GM21423 (cell line): Measurements from ENCODE around the gene CREB3.

ENCODE experiments used
- ATAC-seq: cut with Tn5 transposase; IDR thresholded peaks from one replicate; pipeline ENCODE4 v1.9.1; 2021; ENCODE audit warnings: mild to moderate bottlenecking, moderate library complexity; ENCODE audit not compliant: unreplicated experiment

Gene CREB3

DNA sequence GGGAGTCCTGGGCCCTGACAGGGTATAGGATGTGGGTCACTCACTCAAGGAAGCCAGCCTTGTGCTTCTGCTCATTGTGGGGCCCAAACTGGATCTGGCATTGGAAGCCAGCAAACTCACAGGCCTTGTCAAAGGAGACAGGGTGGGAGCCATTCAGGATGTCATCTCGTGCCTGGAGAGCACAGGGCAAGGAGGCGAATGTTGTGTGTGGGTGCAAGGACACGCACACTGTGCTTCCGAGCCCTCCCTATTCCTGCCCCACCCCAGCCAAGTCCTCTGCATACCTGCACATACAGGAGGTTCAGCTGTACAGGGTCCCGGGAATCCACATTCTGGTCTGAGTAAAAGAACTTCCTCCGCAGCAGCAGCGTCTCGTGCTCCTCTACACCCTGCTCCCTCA lies 8.6 kb upstream of the CREB3 start:
- ATAC-seq: no peak

DNA sequence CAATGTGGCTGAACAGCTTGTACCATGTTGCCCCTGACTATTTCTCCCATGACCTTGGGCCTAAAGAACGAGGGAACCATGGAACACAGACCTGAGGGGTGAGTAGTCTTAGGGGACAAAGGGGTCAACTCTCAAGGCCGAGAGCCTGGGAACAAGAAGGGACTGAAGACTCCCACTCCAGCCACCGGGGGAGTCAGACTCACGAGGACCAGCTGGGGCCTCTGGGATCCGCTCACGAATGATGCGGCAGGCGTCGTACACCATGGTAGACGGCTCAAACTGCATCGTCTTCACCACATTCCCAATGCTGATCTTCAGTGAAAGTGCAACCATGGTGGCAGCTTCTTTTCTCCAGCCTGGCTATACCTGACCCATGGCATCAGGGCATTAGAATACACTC lies 7.1 kb upstream of the CREB3 start:
- ATAC-seq: no peak

DNA sequence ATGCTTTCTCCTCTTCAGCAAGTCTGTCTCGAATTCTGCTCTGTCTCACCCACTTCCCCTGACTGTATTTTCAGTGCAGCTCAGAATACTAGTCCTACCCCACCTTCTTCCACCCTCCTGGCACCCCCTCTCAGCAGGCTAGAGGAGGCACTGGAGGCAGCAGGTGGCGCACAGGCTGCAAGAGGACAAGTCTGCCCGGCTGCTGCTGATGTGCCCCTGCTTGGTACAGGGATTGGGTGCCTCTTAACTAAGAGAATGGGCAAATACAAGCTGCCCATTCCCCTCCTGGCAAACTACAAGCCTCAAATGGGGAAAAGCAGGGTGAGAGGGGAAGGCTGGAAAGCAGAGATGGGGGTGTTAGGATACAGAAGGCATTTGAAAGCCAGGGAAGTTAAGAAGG lies 5.5 kb upstream of the CREB3 start:
- no peak for ATAC-seq

DNA sequence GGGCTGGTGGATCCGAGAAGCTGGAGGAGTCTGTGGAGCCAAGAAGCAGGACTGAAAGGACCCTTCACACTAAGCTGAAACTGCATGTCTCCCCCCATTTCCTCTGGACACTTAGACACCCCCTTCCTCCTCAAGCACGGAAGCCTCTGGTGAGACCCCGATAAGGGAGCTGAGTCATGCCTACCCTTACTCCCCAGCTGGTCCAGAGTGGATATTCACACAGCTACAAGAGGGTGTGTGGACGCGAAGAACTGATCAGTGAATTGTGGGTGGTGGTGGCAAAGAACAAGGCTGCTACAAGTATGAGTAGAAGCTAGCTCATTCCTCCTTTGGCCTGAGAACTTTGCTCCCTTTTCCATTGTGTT lies 4.8 kb upstream of the CREB3 start:
- no peak for ATAC-seq

DNA sequence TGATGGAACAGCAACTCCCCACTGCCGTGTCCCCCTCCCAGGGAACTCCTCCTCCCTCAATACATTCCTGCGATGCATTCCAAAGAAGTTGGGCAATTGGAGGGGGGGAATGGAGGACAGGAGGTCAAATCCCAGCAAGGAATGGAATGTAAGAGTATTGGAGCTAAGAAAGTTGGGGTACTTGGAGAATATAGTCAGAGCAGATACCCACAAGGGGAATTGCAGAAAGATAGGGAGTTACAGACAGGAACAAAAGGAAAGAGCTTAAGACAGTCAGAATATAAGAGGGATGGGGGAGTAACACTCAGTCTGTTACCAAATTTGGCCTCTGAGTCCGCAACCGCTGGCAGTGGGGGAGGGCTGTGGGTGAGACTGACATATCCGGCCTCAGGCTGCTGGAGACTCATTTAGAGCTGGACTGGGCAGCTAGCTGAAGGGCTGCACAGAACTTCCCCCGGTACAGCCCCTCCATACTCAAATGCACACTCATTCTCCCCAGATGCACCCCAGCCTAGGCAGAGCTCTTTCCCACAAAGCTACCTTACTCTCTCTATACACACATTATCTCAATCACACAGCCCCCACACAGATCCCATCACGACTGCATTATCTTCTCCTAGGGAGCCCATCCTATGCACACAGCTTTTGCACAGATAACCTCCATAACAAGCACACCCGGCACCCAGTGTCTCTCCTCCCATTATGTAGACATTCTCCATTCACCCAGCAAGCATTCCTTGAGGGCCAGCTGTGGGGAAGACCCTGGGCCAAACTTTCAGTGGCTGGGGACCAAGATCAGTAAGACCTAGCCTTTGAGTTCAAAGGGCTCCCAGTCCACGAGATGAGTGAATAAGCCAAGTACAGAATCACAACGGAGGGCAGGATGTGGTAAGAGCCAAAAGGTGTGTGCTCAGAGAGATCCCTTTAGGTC lies 4.2 kb upstream of the CREB3 start:
- no peak for ATAC-seq

DNA sequence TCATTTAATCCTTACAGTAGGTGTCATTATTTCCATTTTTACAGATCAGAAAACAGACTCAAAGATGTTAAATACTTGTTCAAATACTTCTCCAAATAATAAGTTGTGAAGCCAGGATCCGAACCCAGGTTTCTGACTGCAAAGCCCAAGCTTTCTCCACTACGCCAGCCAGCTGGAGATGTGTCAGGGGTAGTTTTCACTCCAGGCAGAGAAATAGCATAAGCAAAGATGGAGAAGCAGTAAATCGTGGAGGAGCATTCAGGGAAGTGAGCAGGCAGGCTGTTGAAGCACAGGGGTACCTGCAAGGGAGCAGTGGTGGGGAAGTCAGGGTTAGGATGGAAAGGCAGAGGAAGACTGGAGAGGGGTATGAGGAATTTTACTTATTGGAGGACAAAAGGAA lies 3.4 kb upstream of the CREB3 start:
- ATAC-seq: no peak

DNA sequence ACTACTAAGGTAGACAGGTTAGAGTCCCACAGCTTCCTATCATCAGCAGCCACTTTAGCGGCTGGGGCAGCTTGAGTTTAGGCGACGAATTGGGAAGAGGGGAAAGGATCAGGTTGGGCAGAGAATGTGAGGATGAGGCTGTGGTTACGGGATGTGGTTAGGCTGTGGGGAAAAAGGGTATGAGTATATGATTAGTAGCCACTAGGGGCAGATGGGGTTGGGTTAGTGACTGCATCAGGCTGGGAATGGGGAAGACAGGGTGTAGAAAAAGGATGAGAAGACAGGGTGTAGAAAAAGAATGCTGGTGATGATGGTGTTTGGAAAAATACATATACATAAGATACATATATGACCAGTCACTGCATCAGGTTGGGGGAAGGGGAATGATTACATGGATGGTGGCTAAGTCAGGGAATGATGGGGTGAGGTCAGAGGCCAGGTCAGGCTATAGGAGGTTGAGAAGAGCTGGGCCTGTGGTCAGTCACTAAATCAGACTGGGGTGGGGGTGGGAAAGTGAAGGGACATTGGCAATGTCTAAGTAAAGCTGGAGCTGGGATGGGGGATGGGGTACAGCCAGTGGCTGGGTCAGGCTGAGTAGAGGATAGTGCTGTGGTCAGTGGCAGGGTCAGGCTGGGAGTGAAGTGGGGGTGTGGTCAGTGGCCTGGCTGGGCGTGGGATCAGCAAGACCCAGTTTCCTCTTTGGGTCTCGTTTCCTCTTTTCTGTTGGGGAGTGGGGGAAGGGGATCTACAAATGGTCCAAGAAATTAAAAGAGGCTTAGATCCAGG lies 2.6 kb upstream of the CREB3 start:
- ATAC-seq: no peak

DNA sequence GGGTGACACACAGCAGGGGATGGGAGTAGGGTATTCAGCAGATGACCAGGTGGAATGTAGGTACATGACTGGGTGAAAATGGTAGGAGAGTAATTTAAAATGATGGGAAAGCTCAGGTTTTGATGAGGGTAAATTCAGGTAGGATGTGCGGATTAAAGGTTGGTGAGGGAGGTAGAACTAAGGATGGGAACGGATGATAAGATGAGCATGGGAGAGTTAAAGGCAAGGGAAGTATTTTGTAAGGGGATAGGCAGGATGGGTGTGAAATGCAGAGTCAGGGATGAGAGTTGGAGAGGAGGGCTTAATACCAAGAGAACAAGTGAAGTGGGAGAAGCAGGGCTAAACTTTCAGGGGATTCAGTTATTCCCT lies 2.0 kb upstream of the CREB3 start:
- ATAC-seq: no peak

DNA sequence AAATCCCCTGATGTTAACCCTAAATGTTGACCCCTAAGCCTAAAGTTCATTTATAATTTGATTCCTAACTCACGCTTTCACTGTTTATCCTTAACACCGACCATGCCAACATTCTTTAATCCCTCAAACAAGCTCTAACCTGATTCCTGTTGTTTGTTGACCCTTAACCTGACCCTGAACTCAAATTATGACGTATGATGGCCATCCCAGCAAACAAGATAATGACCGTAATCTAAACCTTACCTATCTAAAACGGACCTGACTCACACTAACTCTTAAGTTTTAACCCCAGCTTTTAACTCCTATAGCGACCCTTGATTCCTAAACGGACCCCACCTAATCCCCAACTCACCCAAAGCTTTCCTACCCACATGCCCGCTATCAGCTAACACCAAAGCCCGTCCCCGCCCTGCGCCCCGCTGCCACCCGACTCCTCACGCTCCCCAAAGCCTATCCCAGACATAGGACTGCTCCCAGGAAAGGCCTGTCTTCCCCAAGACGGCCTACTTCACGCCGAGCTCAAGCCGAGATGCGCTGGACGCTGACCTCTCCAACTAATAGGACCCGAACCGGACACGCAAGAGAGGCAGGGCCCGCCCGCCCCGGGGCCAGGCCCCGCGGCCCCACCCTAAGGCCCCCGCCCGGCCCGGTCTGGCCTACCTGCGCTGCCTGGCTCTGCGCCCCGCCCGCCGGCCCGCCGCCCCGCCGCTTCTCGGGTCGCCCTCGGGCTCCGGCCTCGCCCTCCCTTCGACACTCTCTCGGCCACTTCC lies 866 bp upstream of the CREB3 start:
- ATAC-seq: no peak

DNA sequence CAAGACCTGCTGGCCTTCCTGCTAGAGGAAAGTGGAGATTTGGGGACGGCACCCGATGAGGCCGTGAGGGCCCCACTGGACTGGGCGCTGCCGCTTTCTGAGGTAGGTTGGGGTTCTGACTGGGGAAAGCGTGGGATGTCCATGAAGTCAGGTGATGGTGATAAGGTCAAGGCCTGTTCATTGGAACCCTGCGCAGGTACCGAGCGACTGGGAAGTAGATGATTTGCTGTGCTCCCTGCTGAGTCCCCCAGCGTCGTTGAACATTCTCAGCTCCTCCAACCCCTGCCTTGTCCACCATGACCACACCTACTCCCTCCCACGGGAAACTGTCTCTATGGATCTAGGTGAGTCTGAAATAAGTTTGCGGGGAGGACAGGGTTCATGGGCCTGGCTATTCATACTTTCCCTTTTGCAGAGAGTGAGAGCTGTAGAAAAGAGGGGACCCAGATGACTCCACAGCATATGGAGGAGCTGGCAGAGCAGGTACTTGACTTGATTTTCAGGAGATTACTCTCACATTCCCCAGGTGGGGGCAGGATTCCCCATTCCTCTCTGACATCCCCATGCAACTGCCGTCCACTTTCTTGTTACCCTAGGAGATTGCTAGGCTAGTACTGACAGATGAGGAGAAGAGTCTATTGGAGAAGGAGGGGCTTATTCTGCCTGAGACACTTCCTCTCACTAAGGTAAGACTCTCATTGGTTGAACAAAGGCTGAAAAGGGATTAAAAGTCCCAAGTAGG lies 505 bp downstream of the CREB3 start:
- no peak for ATAC-seq

DNA sequence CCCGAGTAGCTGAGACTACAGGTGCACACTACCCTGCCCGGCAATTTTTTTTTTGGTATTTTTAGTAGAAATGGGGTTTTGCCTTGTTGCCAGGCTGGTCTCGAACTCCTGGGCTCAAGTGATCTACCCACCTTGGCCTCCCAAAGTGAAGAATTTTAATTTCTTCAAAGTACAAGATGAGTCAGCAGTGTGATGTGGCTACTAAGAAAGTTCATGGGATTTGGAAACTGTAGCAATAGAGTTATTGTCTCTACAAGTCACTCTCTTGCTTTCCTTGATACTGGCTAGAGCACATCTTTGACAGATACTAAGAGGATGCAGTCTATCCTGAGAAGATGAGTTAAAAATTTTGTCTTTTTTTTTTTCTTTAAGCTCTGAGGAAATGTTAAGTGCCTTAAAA lies 1.6 kb downstream of the CREB3 start:
- no peak for ATAC-seq

DNA sequence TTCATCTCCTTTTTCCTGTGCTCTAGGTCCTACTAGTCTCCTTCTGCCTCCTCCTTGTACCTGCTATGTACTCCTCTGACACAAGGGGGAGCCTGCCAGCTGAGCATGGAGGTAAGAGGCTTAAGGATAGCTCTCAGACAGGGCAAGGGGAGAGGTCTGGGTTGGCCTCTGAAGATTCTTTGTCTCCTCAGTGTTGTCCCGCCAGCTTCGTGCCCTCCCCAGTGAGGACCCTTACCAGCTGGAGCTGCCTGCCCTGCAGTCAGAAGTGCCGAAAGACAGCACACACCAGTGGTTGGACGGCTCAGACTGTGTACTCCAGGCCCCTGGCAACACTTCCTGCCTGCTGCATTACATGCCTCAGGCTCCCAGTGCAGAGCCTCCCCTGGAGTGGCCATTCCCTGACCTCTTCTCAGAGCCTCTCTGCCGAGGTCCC lies 3.8 kb downstream of the CREB3 start:
- no peak for ATAC-seq

DNA sequence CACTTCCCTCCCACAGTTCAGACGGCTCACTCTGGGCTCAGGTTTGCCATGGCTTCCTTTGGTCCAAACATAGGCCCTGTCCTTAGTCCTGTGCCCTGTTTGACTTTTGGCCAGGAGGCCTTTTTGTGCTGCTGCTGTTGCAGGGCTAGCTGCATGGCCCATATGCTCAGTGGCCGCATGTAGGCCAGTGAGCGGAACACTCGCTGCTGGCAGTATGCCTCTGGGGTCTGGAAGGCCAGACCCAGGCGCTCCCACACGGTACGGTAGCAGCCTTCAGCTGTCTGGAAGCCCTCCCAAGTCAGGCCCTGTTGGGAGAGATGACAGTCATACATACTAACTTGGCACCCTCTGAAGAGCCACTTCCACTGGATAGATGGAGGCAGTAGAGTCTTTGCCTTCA lies 4.7 kb downstream of the CREB3 start:
- ATAC-seq: no peak

DNA sequence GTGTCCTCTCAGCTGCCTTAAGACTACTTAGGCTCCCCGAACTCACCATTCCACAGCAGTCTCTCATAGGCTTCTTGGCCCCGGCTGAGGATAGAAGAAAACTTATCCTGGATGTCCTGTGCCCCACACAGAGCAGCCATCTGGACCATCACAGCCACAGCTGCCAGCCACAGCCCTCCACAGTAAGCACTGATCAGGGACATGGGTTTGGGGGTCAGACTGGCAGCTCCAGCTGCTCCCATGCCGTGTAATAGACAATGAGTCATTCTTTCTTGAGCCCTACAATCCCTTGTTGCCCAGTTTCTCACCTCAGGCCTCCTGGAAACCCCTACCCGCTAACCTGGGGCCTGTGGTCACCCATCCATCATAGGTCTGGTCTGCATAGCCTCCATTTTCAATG lies 5.7 kb downstream of the CREB3 start:
- no peak for ATAC-seq

DNA sequence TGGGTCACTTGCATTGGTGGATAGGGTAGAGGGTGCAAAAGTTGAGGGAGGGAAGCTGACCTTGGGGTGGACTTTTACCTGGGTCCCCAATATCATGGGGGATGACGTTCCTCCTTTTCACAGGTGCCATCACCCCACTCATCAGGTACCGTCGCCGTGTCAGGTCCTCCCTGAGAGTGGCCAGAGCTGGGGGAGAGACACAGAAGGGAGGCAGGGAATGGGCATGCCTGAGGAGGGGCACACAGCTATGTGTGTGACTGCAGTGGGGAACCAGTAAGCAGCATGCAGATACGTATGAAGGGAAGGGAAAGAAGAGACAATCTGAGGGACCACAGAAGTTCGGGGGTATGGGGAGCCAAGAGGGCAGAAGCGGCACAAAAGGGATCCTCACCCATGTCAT lies 6.5 kb downstream of the CREB3 start:
- ATAC-seq: no peak

DNA sequence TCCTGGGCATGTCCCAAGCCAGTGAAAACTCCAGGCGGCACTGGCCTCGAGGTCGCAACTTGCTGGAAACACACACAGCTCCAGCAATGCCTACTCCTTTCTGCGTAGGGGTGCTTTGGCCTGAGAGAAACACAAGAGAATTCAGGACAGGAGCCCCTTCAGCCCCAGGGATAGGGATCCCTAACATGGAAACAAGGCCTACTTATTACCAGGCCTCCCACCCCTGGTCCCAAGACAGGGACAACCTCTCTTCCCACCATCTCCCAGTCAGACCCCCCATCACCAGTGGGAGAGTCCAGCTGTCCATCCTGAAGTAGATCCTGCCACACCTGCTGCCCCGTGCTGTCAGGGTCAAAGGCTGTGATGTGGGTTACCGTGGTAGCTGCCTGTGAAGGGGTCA lies 7.8 kb downstream of the CREB3 start:
- ATAC-seq: no peak

DNA sequence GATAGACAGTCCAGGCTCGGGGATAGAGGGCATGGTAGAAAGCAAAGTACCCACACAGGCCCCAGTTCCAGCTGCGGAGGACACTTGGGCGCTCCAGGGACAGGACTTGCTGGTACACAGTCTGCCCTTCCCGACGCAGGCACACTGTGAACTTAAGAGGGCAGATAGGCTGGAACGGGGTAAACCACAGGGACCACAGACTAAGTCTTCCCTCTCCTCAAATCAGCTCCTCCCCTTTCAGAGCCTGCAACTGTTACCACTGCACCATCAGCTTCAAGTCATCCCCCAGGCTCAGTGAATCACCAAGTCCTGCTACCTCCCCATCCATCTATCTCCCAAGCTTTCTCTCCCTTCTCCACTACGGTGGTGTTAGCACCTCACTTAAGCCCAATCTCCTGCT lies 9.3 kb downstream of the CREB3 start:
- no peak for ATAC-seq

DNA sequence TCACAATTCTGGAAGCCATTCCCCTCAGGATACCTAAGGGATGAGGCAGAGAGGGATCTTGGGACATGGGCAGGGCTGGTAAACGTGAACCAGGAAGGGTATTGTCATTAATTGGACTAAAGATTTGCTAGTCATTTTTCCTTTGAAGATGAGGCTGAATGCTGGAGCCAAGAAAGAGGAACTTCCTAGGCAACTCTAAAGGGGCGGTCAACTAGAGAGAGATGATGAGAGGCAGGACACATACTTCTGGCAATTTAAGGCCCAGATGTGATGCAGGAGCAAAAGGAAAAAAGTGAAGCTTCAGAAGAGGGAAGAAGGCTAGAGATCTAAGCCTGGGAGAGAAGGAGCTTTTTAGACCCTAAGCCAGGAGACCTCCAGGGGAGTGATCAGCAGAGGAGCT lies 11.0 kb downstream of the CREB3 start:
- ATAC-seq: no peak

DNA sequence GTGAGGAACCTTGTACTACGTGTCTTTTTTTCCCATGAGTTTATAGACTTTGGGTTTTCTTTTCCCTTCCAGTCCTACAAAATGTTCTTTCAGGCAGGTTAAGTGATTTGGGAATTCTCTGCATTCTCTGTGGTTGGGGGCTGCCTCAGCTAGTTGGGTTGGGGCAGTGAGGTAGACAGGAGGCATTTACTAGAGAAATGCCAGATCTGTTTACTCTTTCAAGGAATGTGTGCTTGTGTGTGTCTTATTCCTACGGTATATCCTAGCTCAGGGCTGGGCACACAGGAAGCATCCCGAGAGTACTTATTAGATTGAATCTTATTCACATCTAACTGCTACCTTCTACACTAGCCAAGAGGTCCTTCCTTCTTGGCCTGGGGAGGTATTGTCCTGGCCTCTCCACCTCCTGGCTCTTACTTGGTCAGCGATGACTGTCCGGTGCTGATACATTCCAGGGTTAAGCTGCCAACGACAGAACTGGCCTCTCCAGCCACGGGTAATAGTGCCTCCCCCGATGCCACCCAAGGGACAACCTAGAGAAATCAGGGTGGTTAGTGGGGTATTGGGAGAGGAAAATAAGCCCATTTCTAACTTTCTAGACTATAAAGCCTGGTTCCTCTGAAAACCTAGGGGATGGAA lies 11.5 kb downstream of the CREB3 start:
- ATAC-seq: no peak

DNA sequence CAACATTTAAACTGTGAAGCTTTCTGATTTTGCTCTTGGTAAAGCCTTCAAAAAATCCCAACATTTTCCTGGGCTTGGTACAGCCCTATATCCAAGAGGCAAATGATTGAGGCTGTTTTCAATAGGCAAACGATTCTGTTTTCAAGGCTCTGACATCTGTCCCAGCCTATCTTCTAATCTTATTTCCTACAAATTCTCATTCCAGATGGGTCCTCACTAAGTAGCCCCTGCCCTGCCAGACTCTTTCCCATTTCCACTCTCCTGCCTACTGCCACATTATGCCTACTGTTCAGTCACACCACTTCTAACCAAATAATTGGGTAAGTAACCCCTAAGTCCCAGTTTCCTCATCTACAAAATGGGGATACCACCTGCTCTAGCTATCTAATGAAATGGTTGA lies 13.1 kb downstream of the CREB3 start:
- no peak for ATAC-seq
